ENCODE measurements around the gene FYCO1.

DNA sequence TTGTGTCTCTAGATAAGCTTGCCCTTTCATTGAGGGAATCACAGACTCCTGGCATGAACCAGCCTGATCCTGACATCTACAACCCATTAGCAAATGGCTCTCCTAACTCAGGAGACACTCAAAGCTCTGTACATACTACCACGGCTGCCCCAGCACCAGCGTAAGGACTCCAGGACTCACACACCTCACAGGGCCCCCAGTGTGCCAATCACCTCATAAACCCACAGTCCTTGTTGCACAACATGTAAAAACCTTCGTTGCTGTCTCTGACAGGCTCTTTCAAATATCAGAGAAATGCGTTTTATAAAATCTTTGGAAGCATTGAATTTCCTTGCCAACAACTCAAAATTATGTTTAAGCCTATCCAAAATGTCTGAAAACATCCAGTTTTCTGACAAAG, 7.3 kb downstream of the FYCO1 start:
- TF ChIP-seq, protein P1, sequence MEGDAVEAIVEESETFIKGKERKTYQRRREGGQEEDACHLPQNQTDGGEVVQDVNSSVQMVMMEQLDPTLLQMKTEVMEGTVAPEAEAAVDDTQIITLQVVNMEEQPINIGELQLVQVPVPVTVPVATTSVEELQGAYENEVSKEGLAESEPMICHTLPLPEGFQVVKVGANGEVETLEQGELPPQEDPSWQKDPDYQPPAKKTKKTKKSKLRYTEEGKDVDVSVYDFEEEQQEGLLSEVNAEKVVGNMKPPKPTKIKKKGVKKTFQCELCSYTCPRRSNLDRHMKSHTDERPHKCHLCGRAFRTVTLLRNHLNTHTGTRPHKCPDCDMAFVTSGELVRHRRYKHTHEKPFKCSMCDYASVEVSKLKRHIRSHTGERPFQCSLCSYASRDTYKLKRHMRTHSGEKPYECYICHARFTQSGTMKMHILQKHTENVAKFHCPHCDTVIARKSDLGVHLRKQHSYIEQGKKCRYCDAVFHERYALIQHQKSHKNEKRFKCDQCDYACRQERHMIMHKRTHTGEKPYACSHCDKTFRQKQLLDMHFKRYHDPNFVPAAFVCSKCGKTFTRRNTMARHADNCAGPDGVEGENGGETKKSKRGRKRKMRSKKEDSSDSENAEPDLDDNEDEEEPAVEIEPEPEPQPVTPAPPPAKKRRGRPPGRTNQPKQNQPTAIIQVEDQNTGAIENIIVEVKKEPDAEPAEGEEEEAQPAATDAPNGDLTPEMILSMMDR (IDR thresholded peaks at IDR 0.05) = no peak
- TF ChIP-seq ZFX (IDR thresholded peaks at IDR 0.05; ENCODE audit: borderline replicate concordance) = no peak

Data from 22Rv1 (cell line).